Stimulated activated naive CD4-positive, alpha-beta T cell (primary cell): ENCODE measurements around the gene ZEB2.

Experiments
- DNase-seq, 6 experiments: peaks; one replicate each; lab custom pipeline; 2025; lab: John Stamatoyannopoulos, UW

ZEB2 gene

GRCh38 chr2:144528108-144528507 lies 8.2 kb upstream of the ZEB2 start:
- DNase-seq, result no peak

DNA sequence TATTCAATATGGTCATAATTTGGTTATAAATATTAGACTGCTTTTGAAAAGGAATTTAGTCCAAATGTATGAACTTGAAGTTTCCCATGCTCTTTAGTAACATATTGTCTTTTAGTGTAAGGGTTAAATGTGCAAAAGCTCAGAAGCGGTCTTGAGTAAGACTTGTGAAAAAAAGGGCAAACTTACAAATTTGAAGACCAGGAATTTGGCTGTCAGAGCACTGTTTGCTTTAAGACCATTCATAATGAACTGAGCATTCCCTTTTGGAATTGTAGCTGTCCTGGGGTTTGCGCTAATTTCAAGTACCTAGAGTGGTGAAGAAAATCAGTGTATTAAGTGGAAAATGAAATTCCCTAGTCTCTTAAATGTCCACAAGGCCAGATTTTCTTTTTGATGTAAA lies 6.9 kb upstream of the ZEB2 start:
- no peak for DNase-seq

- DNase-seq, result no peak
These were observed 4.4 kb upstream of the ZEB2 start for GRCh38 chr2:144524118-144525009.

DNA sequence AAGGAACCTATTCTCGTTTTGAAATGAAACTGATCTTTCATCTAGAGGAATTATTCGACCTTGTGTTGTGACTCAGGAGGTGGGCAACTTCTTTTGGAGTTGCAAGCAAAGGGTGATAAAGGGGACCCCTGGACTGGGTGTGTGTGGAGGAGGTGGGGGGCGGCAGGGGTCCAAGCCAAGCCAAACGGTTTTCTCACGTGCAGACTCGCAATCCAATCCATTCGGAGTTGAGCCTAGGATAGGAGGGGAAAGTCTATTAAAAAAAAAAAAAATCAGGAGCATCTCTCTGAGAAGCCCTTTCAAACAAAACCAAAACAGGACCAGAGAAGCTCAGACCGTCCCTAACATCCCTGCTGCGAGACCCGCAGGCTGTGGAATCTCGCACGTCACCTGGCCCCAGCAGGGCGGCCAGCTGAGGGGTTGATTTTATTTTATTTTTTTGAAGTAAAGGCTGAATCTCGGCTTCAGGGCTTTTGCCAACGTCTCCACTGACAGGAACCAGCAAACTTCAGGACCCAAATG lies 3.7 kb upstream of the ZEB2 start:
- DNase-seq, result no peak

DNA sequence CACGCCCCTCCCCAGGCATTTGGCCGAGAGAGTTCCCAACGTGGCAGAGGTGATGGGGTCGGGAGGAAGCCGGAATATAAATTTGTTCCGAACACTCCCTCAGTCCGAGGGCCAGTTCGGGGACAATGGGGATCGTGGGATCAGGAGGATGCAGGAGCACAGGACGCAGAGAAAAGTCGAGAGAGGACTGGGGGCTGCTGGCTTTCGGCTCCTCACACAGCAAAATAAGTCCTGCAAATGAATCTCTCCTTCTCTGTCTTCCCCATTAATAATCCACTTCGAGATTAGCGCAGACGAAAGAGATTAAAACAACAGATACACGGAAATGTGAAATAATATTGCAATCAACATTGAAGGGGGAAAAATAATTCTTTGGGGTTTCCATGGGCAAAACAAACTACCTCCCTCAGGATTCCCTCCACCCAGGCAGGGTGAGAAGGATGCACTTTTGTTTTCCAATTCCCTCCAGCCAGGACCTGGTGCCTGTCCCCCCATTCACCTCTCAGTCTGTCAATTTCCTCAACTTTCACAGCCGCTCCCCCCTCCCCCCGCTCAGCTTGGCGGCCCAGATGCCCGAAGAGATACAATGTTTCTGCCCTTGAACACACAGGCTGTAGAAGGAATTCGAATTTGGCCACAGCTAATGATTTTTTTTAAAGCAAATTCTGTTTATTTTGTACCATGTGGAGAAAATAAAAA lies 3.1 kb upstream of the ZEB2 start:
- DNase-seq, result no peak

DNA sequence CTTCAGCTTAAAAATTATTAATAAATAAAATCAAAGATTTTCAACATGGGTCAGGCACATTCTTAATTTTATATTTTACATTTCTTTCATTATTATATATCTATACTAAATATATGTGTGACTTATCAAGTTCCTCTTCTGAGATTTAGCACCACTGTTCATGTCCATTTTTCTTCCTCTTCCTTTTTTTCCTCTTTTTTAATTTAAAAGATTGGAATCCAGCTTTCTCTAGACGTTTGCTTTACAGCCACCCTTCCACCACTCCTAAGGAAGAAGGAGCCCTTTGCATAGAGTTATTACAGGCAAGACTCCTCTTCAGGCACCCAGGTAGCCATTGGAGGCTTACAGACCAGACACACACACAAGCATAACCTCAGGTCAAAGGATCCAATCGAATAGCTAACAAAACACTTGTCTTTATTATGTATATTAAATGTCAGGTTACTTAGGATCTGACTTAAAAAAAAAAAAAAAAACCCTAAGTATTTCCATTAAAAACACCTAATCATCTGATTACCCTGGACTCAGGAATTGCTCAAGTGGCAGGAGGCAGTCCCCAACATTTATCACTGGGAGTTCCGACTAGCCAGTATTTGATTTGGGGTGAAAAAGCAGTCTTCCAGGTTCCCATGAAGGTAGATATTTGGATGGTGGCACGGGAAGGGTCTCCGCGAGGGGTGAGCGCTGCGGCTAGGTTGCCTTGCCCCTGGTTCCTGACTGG lies 2.4 kb upstream of the ZEB2 start:
- no peak for DNase-seq

- DNase-seq, result no peak
These were observed 1.8 kb upstream of the ZEB2 start for GRCh38 chr2:144521686-144522085.

DNA sequence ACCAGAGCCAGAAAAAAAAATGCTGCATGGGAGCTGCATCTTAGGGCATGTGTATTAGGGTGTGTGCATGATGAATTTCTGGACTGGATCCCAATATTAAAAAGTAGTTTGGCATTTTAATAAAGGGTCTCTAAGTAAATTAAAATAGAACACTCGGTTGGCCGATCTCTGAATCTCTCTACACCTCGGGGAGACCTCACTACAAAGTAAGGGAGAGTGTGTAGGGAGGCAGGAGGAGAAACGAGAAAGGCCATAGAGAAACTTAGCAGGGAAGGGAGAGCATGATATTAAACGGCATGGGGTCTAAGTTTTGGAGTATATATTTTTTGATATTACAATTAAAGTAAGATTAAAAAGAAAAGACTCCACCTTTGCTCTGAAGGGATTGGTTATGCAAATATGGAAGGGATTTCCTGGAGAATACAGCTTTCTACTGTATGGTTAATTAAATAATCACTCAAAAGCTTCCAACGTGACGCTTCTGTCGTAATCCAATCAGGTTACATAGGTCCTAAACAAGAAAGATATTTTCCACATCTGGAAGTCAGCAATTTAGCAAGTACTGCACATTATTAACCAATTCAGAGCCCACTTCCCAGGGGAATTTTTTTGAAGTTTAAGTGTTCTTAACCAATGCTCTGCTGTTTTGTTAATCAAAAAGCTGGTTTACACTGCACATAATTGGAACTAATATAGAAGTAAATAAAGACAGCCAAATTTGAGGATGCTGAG lies 1.0 kb upstream of the ZEB2 start:
- no peak for DNase-seq

- no peak for DNase-seq
These were observed 354 bp downstream of the ZEB2 start for GRCh38 chr2:144519597-144519933.

GRCh38 chr2:144518748-144519596 lies 947 bp downstream of the ZEB2 start:
- DNase-seq, result no peak

DNA sequence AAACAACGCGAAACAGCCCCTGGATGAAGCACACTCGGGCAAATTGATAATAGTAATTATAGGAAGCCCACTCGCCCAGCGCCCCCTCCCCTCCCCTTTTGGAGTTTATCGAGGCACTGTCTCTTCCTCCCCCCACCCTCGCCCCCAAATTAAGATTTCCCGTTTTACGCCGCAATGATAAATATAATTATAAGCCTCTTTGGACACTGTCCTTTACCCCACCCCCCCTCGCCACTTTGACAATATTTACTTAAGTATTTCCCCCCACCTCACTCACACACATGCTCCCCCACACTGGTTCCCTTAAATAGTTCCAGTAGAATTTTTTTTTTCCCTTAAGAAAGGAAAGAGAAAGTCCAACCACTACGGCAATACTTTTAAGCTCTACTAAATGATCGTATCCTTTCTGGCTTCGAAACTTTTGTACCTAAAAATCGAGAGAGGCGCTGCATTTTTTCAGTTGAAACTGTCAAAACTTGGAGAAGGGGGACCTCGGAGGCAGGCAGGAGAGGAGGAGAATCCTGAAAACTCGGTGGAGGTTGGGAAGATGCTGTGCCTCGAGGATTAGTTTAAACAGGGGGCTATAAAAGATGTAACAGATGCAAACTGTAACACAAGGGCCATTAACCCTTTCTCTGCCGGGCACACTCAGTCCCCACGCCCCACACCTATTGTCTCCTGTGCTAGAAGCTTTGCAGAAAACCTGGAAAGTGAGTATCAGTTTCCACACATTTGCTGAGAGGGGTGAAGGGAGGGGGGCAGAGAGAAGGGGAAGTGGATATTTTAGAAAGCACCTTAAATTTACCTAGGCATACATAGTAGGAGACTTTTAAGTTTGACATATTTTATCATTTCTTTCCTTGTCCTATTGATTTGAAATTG lies 1.8 kb downstream of the ZEB2 start:
- DNase-seq, result peak in 1 of 6 experiments; percentile 10

- peak in 3 of 6 experiments; percentile 19 to 21 (median 20) for DNase-seq
These were observed 2.7 kb downstream of the ZEB2 start for GRCh38 chr2:144516981-144517865.

GRCh38 chr2:144516411-144516980 lies 3.4 kb downstream of the ZEB2 start:
- no peak for DNase-seq

DNA sequence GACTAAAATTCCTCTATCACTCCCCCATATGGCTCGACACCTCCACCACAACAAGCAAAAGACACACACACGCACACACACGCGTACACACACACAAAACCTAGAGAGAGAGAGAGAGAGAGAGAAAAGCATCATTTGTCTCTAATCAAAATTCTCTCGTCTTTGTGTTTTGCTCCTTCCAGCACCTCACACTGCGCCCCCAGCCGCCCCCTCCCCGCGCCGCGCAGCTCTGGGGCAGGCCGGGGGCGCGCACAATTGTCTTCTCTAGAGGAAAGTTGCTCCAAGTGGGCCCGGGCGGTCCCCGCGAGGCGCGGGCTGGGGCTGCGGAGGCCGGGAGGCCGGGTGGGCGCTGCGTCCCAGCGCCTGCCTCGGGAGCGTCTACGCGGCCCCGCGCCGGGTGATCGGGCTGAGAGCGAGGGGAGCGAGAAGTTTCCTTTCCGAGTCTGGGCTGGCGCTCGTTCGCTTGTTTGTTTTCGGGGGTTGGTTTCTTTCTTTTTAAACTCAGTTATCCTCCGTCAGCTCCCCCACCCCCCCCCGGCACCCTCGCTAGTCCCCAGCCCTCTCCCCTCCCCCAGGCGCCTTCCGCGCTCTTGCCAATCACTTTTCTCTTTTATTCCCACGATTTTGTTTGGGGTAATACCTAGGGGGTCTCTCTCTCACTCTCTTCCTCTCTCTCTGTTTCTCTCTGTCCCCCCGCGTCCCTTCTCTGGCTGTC lies 4.1 kb downstream of the ZEB2 start:
- DNase-seq, result no peak

GRCh38 chr2:144515099-144515695 lies 4.7 kb downstream of the ZEB2 start:
- no peak for DNase-seq

DNA sequence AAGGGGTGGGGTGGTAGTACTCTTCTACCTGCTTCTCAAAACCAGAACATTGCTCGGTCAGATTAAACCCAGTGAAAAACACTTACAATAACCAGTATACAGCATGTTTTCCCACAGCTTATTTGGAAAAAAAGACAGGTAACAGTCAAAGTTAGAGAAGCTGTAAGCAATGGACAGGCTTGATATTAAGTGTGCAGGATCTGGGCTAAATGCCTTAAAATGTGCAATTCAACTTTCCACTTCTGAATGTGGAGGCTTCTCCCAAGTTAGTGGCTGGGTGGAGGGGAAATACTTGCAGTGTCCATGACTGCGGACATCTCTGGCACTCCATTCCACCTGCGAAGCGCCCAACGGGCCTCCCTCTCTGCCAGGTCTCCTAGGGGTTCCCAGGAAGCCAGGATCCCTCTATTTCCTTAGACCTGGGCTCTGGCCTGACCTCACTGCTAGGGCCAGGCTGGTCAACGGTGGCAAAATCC lies 5.3 kb downstream of the ZEB2 start:
- no peak for DNase-seq

- no peak for DNase-seq
These were observed 6.4 kb downstream of the ZEB2 start for GRCh38 chr2:144513388-144514101.
